WI38 (cell line): ENCODE measurements around the gene NKTR.

Experiments used
- H3K4me3 ChIP-seq: 2 replicates; pipeline ENCODE4 v1.5.1; 2011; ENCODE audit warnings: low read depth, mild to moderate bottlenecking, control low read depth, low read length
- TF ChIP-seq, protein P1 (sequence below): IDR thresholded peaks from 2 replicates; pipeline ENCODE4 v1.5.1; 2012; ENCODE audit warnings: low read depth, mild to moderate bottlenecking, control low read depth, low read length

NKTR gene

DNA sequence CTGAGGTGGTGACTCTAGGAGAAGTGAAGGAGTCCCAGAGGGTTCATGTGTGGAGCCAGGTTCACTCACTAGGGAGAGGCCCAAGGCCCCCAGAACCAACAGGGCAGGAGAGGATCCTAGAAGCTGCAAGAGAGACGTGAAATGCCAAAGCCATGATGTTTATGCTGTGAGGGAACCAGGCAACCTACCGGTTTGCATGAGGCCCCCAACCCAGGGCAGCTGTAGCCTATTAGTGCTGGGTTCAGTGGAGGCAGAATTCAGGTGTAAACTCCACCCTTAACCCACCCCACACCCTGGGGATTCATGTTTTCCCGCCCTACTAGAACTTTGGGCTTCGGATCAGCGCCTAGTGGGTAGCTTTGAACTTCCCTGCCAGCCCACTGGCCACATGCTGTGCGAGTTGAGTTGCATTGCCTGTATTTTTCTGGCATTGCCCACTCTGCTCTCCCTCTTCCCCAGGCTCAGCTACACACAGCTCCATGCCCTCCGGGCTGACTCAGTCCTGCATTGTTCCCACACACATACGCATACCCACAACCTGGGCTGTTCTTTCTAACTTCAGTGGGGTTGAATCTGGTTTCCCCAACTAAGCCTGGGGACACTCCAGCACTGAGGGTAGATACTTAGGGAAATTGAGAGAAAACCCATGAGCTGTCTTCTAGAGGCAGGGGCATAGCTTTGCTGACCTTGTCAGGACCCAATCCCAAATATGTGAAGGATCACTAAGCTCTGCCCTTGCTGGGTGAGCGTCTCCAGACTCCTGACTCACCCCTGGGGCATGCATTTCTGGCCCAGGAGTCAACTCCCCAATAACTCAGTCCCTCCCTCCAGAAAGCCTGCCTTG, 51.0 kb downstream of the NKTR start:
- TF ChIP-seq, protein P1, sequence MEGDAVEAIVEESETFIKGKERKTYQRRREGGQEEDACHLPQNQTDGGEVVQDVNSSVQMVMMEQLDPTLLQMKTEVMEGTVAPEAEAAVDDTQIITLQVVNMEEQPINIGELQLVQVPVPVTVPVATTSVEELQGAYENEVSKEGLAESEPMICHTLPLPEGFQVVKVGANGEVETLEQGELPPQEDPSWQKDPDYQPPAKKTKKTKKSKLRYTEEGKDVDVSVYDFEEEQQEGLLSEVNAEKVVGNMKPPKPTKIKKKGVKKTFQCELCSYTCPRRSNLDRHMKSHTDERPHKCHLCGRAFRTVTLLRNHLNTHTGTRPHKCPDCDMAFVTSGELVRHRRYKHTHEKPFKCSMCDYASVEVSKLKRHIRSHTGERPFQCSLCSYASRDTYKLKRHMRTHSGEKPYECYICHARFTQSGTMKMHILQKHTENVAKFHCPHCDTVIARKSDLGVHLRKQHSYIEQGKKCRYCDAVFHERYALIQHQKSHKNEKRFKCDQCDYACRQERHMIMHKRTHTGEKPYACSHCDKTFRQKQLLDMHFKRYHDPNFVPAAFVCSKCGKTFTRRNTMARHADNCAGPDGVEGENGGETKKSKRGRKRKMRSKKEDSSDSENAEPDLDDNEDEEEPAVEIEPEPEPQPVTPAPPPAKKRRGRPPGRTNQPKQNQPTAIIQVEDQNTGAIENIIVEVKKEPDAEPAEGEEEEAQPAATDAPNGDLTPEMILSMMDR, result no peak
- peak overlapping the region; percentile 3; the same call in 1 of the 2 replicates for H3K4me3 ChIP-seq

DNA sequence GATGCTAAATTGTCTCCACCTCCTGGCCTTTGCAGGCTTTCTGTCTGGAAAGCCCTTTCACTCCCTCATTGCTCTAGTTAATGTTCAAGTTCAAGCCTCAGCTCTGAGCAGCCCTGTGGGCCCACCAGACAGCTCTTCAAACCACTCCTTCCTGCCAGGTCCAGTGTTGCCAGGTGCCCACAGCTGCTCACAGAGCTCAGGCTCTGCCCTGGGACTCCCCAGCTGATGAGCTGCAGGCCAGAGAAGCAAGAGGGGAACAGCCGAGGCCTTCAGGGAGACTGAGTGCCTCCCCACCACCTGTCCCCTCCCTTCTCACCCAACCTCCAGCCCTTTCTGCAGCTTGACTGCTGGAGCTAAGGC, 51.7 kb downstream of the NKTR start:
- TF ChIP-seq, protein P1, result no peak
- peak overlapping the region; percentile 78 for H3K4me3 ChIP-seq

- H3K4me3 ChIP-seq, result peak overlapping the region; percentile 78
- TF ChIP-seq, protein P1, result no peak
These were observed 52.3 kb downstream of the NKTR start for GRCh38 chr3:42652611-42653302.

- peak overlapping the region; percentile 78 for H3K4me3 ChIP-seq
These were observed 52.7 kb downstream of the NKTR start for GRCh38 chr3:42653303-42653559.

GRCh38 chr3:42653560-42654330, 53.3 kb downstream of the NKTR start, which contains the start of gene ZBTB47:
Gene ZBTB47 (plus strand): TSS chr3:42653697. CDS start chr3:42658356, 4,659 bp downstream.
- peak within 1 kb of the TSS; percentile 78 for H3K4me3 ChIP-seq
- TF ChIP-seq, protein P1, result no peak

More at GRCh38 chr3:42653303-42653559, 52.7 kb downstream of the NKTR start:
- TF ChIP-seq, protein P1, result no peak

- TF ChIP-seq, protein P1, result no peak
- H3K4me3 ChIP-seq, result peak overlapping the region; percentile 78
These were observed 54.1 kb downstream of the NKTR start for GRCh38 chr3:42654331-42655201.
